AG04449 (cell line): ENCODE results near the gene TMEM130.

Experiments used
- CTCF ChIA-PET: fragments of 350-600 bp; formaldehyde crosslinking; extraction: SDS; loops from one replicate; lab custom pipeline; 2021; ENCODE audit warnings: antibody characterized with exemption; lab: Yijun Ruan, JAX
- POLR2A ChIA-PET: fragments of 400-600, 350-600 bp; formaldehyde crosslinking; extraction: SDS; loops from one replicate; lab custom pipeline; 2020; ENCODE audit warnings: antibody characterized with exemption, inconsistent platforms; lab: Yijun Ruan, JAX
- DNase-seq: peaks from one replicate; pipeline ENCODE4 v3.0.0-alpha.2; 2010; ENCODE audit warnings: low read depth, low spot score
- H3K4me3 ChIP-seq: 2 replicates; pipeline ENCODE4 v1.5.1; 2011; ENCODE audit warnings: low read depth, mild to moderate bottlenecking, control low read depth, low read length
- CTCF ChIP-seq: IDR thresholded peaks from one replicate; pipeline ENCODE4 v1.5.1; 2011; ENCODE audit warnings: mild to moderate bottlenecking, moderate library complexity, low read length, control low read depth, inconsistent platforms; ENCODE audit not compliant: insufficient read depth; ENCODE audit errors: missing control alignments

Gene TMEM130

DNA sequence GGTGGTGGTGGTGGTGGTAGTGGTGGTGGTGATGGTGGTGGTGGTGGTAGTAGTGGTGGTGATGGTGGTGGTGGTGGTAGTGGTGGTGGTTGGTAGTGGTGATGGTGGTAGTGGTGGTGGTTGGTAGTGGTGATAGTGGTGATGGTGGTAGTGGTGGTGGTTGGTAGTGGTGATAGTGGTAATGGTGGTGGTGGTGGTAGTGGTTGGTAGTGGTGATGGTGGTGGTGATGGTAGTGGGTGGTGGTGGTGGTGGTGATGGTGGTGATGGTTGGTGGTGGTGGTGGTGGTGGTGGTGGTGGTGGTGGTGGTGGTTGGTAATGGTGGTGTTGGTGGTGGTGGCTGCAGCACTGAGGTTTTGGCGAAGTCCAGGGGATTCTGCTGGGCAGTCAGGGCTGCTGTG, 58.5 kb downstream of the TMEM130 start:
- DNase-seq = no peak
- ChIA-PET POLR2A (no interaction called here), CTCF (no interaction called here)
- H3K4me3 ChIP-seq = no peak overlapping the region
- no peak for TF ChIP-seq CTCF

DNA sequence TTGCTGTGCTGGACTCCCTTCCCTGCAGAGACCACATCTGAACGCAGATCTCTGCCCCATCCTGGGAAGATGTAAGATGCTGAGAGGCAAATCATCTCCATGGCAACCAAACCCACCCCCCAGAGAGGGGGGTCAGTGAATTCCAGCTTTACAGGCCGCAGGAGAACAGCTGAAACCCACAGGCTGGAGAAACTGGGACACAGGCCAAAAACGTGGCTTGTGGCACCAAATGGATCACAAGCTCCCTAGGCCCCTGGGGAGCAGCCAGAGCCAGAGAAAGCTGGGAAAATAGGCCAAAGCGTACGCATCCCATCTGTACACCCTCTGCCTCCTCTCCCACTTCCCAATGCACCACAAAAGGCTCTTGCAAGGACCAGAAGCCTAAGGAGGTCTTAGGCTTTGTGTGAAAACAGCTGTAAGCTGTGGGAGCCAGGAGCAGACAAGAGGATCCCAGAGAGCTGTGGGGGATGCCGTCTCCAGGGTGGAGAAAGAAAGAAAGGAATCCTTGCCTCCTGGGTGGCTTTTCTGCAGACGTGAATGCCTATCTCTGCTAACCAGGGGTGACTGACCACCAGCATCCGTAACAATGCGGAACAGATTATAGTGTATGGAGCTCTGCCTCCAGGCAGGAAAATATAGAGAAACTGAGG, 59.5 kb downstream of the TMEM130 start:
- no peak for TF ChIP-seq CTCF
- CTCF ChIA-PET = no interaction called here
- POLR2A ChIA-PET = no interaction called here
- no peak overlapping the region for H3K4me3 ChIP-seq
- DNase-seq = no peak

- TF ChIP-seq CTCF = no peak
- ChIA-PET POLR2A (no interaction called here), CTCF (no interaction called here)
- no peak for DNase-seq
- H3K4me3 ChIP-seq = no peak overlapping the region
These were observed 60.9 kb downstream of the TMEM130 start for GRCh38 chr7:98808751-98809460.

GRCh38 chr7:98807068-98808048, 62.5 kb downstream of the TMEM130 start:
- POLR2A ChIA-PET = no interaction called here
- TF ChIP-seq CTCF = no peak
- H3K4me3 ChIP-seq = no peak overlapping the region
- no peak for DNase-seq
- CTCF ChIA-PET = interaction anchor here (1.5 kb wide), 1 partner anchor 374 kb away, joined by 3 read pairs; no protein-coding TSS in a partner anchor

GRCh38 chr7:98805956-98806838, 63.6 kb downstream of the TMEM130 start:
- TF ChIP-seq CTCF = no peak
- no peak overlapping the region for H3K4me3 ChIP-seq
- POLR2A ChIA-PET = no interaction called here
- DNase-seq = no peak
- CTCF ChIA-PET = interaction anchor here (1.5 kb wide), 2 partner anchors 60 to 373 kb away, joined by 3 read pairs; no protein-coding TSS in a partner anchor
